GM19035 (cell line): ENCODE measurements around the gene SARDH.

Experiments
- ATAC-seq: cut with Tn5 transposase; IDR thresholded peaks from one replicate; pipeline ENCODE4 v1.9.1; 2021; ENCODE audit not compliant: unreplicated experiment

SARDH gene

DNA sequence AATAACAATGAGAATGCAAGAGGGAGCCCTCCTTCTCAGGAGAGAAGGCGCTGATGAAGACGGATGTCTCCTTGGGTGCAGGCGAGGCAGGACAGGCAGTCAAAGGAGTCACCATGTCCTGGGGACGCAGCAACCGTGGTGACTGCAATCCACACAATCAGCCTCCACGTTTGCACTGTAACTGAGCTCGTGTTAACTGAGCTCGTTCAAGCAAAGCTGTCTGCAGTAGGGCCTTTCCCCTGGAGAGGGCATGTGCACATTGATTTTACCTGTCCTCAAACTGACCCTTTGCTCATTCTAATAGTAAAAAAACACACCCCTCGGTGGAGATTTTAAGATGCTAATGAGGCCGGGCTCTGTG, 2.8 kb downstream of the SARDH start:
- no peak for ATAC-seq

- ATAC-seq, result no peak
Observed at GRCh38 chr9:133734590-133735414, 3.4 kb downstream of the SARDH start.

DNA sequence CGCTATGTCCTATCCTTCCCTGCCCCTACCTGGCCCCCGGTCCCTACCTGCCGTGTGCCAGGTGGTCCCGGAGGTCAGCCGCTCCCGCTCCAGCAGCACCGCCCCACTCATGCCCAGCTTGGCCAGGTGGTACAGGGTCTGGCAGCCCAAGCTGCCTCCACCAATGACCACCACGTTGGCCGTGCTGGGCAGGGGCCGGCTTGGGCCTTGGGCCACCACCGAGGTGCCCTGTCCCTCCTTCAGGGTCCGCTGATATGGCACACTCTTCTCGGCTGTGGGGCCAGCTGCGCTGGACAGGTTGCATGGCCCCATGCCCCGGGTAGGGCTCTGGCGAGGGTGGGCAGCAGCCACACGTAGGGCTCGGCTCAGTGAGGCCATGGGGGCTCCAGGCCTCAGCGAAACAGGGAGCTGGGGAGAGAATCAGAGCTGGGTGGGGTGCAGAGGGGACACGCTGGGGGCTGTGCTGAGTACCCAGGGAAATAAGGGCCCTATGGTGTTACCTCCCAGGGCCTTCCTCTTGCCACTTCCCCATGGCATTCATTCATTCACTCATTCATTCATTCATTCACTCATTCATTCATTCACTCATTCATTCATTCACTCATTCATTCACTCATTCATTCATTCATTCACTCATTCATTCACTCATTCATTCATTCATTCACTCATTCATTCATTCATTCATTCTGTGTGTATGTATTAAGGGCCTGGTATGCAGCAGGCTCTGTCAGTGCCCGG, 4.2 kb downstream of the SARDH start:
- ATAC-seq, result no peak

GRCh38 chr9:133733421-133733795, 4.7 kb downstream of the SARDH start:
- ATAC-seq, result no peak

DNA sequence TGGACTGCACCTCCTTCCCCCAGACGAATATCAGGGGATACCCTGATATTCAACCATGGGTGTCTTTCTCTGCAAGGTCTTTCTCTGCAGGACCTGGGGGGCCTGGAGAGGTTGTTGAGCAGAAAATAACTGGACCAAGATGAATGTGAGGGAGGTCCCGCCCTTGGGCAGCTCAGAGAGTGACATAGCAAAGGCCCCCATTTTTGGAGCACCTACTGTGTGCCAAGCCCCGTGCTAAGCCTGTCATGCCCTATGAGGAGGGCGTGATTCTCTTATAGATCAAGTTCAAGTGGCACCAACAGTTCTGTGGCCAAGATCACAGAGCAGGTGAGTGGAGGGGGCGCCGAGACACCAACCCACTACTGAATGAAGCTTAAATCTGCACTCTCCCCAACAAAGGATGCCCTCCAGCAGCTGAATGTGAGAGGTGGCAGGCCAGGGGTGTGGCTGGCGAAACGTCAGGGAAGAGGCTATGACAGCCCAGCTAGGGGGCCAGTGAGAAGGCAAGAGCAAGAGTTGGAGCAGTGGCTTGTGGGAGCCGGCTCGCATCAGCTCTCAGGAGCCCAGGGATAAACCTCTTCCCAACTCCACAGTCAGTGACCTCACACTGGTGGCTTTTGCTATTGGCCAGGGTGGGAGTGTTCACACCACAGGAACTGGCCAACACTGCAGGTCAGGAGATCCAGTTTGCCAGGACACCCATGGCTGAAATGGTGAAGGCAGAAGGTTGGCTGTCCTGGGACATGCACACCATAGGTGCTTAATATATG, 5.3 kb downstream of the SARDH start:
- no peak for ATAC-seq

- no peak for ATAC-seq
Observed at GRCh38 chr9:133731876-133732638, 6.1 kb downstream of the SARDH start.

GRCh38 chr9:133730994-133731715, 7.0 kb downstream of the SARDH start:
- ATAC-seq, result no peak

GRCh38 chr9:133729617-133730281, 8.4 kb downstream of the SARDH start:
- no peak for ATAC-seq

GRCh38 chr9:133728856-133729616, 9.1 kb downstream of the SARDH start:
- no peak for ATAC-seq

DNA sequence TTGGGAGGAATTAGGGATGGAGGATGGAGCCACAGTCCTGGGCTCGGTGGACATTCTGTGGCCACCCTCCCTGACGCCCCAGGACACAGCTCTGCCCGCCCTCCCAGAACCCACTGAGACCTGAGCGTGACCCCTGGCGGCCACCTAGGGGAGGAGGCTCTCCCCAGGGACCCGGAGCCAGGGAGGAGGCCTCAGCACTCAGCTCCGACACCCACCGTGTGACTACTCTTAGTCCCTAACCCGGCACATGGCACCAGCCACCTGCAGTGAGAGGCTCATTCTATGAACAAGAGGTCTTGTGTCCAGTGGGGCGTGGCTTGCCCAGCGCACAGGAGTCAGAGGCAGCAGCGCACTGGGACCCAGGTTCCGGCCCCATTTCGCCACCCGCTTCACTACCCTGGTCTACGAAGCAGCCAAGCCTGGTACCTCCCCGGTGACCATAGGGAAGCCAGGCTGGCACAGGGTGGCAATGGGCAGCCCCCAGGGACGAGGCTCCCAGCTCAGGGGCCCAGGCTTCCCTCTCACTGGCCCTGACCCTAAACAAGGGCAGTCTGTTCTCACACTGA, 10.2 kb downstream of the SARDH start:
- no peak for ATAC-seq

- ATAC-seq, result no peak
Observed at GRCh38 chr9:133727277-133727875, 10.8 kb downstream of the SARDH start.

- ATAC-seq, result no peak
Observed at GRCh38 chr9:133726401-133727276, 11.5 kb downstream of the SARDH start.

DNA sequence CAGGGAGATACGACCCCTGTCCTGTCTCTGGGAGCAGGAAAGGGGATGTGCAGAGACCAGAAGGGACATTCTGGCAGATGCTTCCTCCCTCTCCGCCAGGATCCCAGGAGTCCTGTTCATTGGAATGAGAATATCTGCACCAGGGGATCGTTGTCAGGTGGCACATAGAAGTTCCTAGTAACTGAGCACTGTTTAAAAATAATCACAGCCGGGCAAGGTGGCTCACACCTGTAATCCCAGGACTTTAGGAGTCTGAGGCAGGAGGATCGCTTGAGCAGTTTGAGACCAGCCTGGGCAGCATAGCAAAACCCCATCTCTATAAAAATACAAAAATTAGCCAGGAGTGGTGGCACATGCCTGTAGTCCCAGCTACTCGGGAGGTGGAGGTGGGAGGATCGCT, 12.3 kb downstream of the SARDH start:
- ATAC-seq, result no peak

GRCh38 chr9:133718563-133719315, 19.4 kb downstream of the SARDH start:
- no peak for ATAC-seq

DNA sequence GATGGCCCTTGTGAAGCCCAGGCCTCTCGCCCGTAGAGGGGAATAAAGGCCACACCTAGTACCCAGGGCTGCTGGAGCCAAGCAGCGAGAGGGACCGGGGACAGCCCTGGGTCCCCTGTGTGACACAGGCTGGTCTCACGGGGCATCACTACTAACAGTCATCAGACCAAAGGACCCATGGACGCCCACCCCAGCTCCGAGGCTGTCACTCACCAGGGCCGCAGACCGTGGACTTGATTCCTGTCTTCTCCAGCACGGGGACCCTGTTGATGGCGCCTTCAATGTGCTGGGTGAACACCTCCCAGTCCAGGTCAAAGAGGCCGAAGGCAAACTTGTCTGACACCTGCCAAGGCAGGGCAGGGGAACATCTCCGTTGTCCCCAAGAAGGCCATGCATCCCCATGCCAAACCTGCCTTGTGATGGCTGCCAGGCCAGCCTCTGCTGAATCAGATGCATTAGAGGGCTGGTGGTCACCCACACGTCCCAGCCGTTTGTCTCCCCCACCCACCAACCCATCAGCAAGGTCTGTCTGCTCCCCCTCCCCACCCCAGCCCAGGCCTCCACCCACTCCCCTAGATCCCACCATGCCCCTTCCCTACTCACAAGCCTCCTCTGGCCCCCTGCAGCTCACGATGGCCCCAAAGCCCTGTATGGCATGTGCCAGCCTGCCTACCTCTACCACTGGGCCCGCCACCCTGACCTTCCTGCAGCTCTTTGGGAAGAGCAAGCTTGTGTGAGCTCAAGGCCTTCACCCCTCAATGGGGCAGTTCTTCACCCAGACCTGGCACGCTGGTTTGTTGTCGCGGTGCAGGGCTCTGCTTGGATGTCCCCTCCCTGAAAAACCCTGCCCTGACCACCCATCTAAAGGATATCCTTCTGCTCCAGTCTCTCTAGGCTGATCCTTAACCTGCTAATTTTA, 20.8 kb downstream of the SARDH start:
- ATAC-seq, result no peak
